HG02885 (cell line): ENCODE data around the gene PDE8A.

Source experiments
- ATAC-seq: cut with Tn5 transposase; IDR thresholded peaks from one replicate; pipeline ENCODE4 v1.9.1; 2021; ENCODE audit warnings: mild to moderate bottlenecking; ENCODE audit not compliant: unreplicated experiment, poor library complexity

Gene PDE8A

DNA sequence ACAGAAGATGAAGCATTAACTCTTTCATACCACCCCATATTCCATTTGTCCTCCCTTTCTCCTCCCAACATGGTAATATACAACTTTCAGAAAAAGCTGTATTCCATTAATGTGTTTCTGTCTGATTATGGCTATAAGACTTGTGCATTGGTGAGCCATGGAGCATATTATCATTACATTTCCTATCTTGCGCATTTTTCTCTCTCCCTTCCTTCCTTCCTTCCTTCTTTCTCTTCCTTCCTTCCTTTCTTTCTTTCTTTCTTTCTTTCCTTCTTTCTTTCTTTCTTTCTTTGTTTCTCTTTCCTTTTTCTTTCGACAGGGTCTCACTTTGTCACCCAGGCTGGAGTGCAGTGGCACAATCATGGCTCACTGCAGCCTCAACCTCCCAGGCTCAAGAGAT lies 25.5 kb upstream of the PDE8A start:
- no peak for ATAC-seq

DNA sequence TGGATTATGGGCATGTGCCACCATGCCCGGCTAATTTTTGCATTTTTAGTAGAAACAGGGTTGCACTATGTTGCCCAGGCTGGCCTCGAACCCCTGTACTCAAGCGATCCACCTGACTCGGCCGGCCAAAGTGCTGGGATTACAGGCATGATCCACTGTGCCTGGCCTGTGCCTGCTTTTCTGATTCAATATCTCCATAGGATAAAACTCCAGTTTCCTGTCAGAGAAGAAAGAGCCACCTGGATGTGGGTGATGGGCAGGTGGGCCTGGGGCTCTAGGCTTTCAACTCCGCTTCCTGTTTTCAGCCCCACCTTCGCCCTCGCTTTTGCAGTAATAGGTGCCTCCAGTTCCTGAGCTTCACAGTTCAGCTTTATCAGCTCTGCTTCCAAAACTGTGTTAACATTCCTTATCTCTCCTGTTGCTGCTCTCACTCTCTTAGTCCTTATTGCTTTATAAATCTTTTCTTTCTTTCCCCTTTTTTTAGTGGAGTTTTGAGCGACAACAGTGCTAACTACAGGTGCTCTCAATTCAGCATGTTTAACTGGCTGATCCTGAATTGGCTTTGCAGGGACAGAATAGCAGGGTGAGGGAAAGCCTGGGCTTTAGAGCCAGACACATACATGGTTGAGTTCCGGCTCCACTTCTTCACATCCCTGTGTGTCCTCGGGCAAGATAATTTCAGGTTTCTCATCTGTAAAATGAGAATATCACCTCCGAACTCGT lies 21.1 kb upstream of the PDE8A start:
- ATAC-seq, result no peak

DNA sequence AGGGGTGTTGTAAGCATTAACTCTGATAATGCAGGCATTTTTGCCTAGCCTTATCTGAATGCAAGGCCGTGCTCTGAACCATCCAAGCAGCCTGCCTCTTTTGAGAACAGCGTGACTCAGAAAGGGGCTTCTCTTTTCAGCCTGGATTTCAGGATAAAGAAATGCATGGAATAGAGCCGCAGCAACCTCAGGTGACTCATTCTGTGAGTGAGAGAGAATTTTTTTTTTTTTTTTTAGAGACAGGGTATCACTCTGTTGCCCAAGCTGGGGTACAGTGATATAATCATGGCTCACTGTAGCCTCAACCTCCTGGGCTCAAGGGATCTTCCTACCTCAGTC lies 20.6 kb upstream of the PDE8A start:
- ATAC-seq, result no peak

DNA sequence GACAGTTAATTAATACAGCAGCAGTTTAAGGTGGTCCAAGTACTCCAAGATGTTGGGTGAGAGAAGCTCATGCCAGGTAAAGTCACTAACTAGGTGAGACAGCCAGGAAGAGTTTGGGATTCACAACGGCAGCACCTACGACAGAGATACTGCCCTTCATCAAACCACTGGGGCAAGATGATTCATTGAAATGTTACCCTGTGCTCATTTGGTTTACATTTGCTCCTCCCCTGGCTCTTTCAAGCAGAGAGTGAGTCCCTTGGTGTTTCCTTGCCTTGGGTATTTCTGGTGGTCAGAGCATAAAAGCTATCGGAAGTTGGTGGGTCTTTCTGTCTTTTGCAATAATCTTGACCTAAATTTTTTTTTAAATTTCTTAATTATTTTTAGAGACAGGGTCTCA lies 19.9 kb upstream of the PDE8A start:
- no peak for ATAC-seq

DNA sequence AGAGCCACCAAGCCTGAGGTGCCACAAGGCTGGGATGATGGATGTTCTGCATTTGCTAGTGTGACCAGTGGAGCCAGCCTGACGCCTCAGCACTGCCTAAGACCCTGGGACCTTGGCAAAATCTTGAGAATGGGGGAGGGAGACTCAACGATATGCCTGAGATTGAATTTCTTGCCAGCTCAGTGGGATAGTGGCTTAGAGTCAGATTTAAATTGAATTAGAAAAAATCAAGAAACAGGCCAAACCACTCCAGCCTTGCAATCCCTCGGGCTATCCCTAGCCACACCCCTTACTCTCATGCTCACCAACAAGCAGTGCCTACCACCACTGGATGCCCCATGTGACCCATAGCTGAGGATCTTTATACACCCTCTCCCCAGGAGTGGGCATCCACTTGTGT lies 18.7 kb upstream of the PDE8A start:
- no peak for ATAC-seq

DNA sequence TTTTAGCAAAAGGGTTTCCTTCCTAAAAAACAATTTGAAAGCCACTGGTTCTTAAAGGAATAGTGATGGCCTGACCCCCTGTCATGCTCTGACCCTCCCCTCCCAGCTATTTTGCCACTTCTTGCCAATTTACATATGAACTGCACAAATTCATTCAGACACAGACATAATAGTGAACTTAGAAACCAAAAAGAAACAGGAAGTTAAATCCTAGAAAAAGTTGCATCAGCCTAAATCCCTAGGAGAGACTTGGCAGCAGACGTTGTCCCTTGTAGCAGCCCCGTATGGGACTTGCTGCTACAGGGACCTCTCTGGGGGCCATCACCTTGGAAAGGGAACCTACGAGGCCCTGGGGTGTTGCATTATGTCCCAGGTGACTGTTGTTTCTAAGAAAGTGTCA lies 14.3 kb upstream of the PDE8A start:
- no peak for ATAC-seq

DNA sequence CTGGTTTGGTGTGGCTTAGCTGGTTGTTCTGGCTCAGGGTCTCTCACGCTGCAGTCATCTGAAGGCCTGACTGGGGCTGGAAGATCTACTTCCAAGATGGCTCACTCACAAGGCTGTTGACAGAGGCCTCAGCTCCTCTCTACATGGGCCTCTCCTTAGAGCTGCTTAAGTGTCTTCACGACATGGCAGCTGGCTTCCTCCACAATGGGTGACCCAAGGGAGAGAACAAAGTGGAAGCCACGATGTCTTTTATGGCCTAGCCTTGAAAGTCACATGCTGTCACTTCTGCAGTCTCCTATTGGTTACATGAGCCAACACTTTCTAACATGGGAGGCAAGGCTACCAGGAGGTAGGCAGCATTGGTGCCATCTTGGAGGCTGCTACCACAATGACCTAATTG lies 13.4 kb upstream of the PDE8A start:
- no peak for ATAC-seq

DNA sequence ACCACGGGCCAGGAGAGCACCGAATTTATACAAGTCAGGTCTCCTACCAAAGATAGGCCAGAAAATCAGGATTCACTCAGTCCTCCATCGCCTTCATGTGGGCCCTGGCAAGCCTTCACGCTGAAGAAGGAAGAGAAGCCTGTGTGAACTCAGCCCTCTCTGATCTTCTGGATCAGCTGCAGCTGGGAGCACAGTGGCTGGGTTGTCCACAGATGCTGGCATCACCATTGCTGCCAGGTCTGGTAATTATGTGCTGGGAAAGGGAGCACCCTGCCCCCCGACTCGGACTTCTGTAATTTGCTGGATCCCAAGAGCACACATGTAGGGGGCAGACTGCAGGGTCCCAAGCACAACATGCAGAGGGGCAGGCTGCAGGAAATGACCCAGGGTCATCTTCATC lies 12.4 kb upstream of the PDE8A start:
- no peak for ATAC-seq

DNA sequence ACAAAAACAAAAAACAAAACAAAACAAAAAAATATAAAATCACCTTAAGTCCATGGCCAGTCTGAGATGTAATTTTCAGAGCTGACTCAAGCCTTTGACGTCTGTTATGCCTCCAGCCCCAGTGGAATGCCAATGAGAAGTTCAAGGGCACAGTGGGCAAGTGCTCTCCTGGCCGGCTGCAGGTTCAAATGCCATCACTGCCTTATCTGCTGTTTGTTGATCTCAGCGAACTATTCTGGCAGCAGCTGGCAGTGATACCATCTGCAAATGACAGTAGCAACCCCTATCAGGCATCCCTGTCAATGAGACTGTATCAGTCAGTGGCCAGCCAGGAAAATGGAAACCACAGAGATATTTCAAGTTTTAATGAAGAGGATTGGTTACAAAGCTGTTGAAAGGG lies 10.8 kb upstream of the PDE8A start:
- ATAC-seq, result no peak

DNA sequence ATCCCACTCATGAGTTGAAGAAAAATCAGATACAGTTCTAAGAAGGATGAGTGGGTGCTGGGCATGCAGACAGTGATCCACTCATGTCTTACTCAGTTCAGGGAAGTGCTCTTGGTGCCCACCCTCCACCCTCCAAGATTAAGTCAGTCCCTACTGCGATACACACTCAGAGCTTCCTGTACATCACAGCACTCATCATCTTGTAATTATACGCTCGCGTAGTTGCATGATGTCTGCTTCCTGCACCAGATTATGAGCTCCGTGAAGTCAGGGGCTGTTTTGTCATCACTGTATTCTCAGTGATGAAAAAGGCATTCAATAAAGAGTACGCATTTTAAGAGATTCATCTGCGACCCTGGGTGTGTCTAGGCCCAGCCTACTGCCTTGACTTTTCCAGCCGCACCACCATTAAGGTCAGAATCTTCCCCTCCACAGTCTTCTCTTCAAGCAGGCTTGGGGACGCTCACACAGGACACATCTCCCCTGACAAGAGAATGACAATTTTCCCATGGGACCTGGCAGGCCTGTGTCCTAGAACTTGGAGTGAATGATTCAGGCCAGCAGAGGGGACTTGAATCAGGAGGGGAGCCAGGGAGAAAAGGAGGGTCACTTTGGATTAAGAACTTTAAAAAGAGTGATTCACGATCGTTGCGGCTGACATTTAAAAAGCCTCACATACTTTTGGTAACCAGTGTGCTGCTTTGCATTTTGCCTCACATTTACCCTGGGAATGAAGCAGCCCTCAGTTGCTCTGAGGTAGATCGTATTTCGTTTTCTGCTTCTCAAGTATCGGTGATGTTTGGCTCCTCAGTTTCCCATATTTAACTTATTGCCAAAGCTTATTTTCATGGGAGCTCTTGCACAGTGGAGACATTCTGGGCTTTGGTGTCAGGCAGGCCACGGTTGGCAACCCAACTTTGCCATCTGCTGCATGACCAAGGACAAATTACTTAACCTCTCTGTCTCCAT lies 7.9 kb upstream of the PDE8A start:
- ATAC-seq, result no peak

DNA sequence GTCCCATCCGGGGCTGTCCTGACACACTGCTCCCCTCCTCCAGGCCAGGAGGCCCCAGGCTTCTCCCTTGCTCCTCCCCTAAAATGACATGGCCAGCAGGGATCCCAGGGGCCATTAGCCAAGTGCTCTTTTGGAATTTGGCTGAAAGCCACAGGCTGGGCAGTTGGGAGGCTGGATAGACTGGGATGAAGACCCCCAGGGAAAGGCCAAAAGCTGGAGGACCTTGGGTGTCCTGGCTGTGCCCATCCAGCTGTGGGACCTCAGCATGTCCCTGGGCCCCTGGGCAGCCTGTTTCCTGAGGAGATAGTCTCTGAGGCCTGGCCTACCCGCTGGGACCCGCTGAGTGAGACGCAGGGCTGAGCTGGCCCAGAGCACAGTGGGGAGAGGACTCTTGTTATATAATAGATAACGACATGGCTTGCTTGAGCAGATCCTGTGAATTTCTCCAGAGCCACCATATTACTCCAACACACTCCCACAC lies 5.7 kb upstream of the PDE8A start:
- ATAC-seq, result no peak

DNA sequence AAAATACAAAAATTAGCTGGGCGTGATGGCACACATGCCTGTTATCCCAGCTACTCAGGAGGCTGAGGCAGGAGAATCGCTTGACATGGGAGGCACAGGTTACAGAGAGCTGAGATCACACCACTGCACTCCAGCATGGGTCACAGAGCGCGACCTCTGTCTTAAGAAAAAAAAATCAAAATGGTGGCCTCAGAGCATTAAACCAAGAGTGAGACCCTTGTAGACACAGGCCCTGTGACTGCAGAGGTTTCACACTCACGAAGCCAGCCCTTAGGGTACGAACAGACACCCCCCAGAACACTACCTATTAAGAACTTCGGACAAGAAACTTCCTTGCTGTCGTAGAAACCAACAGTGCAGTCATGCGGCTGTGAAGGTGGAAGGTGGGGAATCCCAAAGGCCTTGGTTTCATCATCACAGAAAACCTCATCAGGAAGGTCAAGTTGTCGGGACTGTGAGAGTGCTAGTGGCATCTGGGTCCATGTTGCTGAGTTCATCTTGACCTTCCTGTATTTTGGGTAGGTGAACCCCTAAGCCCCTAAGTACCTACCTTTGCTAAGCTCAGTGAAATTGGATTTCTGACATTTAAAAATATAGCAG lies 4.8 kb upstream of the PDE8A start:
- no peak for ATAC-seq

DNA sequence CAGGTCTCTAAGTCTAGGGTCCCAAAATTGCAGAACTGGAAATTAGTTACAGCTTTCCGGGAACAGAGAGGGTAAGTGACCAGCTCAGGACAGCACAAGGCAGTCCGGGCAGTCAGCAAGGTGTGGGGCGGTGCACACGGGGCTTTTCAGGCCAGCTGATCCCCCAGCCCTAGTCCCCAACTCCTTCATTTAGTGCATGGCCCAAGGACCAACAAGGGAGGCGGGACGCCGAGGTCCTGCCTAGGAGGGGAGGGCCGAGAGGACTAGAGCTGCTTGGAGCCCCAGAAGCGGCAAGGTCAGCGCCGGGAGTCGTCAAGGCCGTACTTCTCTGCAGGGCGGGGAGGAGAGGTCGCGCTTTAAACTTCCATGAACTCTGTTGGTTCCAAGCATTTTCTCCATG lies 2.0 kb upstream of the PDE8A start:
- ATAC-seq, result no peak

DNA sequence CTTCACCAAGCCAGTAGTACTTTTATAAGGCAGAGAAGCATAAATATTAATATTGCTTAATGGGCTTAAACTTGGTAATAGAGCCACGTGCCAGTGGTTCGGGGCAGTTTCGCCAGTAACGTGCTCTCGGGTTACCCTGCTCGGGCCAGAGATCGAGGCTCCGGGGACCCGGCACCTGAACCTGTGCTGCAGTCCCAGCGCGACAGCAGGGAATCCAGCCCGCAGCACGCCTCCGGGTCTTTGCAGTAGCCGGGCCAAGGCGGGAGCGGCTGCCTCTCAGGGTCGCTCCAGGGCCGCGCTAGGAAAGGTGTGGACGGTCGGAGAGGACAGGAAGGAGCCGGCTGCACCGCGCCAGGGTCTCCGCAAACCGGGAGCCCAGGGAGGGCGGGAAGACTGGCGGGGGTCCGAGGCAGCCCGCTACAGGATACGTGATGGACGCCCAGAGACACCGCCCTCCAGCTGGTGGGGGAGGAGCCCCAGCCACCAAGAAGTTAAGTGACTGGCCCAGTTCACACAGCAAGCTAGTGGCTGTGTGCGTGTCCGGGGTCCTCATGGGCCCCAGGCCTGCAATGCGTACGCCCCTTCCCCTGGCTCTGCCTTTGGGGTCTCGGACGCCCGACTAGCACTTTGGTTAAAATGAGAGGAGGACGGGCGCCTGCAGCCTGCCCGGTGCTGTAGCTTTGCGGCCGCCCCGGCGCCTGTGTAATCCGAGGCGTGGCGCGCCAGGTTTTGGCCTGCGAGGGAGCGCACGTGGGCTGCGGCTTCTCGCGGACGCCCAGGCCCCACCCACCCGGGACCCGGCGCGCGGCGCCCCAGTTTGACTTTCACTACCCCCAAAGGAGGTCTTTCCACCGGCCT lies 1.2 kb upstream of the PDE8A start:
- ATAC-seq, result peak; percentile 52

DNA sequence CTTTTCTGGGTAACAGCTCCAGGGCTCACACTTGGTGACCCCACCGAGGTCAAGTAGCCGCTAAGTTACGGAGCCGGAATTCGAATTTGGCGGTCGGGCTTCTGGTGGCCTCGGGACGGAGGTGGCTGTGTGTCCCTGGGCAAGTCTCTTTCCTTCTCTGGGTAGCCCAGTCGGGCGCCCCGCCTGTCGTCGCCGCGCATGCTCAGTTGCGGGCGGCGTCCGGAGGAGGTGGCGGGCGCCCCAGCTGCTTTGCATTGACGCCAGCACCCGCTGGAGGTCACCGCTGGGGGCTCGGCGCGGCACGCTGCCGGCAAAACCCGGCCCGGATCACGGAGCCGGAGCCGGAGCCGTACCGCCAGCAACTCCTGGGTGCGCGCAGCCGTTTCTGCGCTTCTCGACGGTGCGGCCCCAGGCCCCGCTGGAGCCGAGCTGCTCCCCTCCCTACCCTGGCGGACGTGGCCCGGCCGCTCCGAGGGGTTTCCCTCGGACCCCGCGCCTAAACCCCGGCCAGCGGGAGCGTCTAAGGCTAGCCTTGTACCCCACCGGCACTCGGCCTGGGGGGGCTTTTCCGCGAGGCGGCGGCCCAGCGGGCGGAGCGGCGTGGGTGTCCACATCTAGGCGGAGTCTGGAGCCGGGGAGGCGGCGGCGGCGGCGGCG lies 474 bp upstream of the PDE8A start:
- peak; percentile 63 for ATAC-seq

DNA sequence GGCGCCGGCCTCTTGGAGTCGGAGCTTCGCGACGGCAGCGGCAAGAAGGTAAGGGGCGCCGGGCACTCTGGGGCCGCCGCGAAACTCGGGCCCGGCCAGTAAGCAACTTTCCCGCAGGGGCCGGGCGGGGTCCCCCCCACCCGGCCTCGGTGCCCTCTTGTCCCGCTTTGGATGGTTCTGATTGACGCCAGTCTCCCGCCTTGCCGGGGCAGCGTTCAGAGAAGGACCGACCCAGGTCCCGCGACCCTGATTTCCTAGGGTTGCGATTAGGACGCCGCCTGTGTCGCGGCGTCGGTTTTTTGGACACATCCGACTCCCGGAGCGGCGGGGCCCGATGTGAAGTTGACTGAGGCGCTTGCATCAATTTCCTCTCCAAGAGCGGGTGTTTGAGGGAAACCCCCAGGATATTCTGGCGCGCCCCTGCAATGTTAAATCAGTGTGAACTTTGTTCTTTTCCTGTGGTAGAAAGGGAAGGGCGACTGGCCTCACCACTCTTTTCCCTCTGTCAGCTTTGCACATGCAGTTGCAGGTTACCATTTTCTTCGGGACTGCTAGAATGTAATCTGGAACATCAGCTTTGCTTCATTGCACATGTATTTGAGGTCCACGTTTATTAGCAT lies 755 bp downstream of the PDE8A start:
- ATAC-seq, result peak; percentile 0

DNA sequence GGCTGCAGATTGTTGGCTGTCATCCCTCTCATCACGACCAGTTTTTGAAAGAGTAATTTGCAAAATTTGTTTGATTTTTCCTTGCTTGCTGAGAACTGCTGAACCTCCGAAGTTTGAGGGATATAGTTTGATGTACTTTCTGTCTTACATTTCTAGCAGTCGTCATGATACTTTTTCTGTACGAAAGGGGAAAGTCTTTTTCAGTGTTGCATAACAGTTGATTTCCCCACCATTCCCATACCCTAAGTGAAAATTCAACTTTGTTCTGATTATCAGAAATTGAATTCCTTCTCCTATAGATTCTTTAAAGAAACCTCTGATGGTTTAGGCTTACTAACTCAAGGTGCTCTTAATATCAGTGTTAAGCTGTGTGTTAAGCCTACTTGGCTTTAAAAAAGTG lies 1.6 kb downstream of the PDE8A start:
- no peak for ATAC-seq

DNA sequence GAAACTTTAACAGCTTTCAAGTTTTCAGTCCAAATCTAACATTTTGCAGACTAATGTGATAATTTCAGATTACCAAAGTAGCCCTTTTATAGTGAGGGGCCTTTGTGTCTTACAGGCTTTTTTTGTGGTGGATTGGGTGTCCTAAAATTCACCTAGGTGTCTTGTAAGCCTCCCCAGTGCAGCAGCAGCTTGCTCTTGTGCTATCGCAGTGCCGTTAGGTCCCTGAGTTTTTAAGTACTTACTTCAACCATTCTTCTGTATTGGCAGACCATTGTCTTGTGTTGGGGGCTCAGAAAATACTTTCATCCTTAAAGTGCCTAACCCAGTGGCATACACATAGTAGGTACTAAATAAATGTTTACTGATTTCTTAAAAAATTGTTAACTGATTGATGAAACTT lies 2.1 kb downstream of the PDE8A start:
- ATAC-seq, result no peak

DNA sequence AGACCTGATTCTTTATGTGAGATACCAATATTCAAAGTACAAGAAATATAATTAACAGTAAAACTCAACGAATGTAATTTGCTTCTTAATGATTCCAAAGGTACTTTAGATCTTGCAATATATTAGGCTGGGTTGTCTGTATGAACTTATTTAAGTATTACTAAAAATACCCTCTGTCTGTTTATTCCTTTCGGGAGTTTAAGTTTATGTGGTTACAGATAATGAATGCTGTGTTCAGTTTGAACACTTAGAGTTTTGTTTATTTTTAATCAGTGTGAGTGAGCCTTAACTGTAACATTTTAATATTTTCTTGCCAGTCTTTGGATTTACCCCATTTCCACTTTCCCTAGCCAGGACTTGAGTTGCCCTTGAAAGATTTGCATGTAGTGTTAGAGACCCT lies 3.5 kb downstream of the PDE8A start:
- no peak for ATAC-seq
